Tibial nerve (tissue), 3 donors: Measurements from ENCODE around the gene PHF19.

Source experiments
- POLR2A ChIP-seq, 2 donors: fragments of 450-650 bp; IDR thresholded peaks; one replicate each; pipeline ENCODE4 v1.6.1; 2017; ENCODE audit warnings: antibody characterized with exemption in 2 of 2, mild to moderate bottlenecking in 2 of 2, moderate library complexity in 2 of 2
- TF ChIP-seq, protein P1 (sequence below), 5 experiments: fragments of 200-600 bp in 3 of 5; fragments of 450-650 bp in 2 of 5; sonication (generic) in 3 of 5; IDR thresholded peaks; one replicate each; pipeline ENCODE4 v1.5.1; 2016 to 2019; ENCODE audit warnings: antibody characterized with exemption in 5 of 5, mild to moderate bottlenecking in 3 of 5, moderate library complexity in 2 of 5

DNA sequence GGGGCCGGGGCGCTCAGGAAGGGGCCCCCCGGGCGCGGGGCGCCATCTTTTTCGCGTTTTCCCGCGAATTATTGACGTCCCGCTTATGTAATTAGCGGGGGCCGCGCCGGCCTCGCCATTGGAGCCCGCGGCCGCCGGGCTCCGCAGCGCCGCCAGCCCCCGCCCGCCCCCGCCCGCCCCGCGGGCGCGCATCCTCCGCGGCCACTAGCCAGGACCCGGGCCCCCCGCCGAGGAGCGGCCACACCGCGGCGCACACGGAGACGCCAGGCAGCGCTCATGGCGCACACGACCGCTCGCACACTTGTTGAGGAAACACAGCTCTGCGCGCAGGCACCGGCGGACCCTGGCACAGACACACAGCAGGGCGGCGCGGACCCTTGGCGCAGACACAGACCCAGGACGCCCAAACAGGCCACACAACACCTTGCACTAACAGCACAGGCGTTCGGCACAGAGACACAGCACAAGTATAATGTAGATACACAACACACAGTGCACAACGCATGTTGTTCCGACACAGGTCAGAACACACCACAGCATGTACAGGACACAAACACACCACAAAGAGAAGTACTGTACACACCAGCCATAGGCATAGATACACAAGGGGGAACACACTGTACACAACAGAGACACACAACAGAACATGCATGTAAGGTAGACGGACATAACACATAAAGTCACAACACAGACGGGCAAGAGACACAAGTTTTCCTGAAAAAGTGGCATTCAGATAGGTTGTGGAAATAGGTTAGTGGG is 467 bp upstream of the PHF19 start:
- TF ChIP-seq, protein P1, sequence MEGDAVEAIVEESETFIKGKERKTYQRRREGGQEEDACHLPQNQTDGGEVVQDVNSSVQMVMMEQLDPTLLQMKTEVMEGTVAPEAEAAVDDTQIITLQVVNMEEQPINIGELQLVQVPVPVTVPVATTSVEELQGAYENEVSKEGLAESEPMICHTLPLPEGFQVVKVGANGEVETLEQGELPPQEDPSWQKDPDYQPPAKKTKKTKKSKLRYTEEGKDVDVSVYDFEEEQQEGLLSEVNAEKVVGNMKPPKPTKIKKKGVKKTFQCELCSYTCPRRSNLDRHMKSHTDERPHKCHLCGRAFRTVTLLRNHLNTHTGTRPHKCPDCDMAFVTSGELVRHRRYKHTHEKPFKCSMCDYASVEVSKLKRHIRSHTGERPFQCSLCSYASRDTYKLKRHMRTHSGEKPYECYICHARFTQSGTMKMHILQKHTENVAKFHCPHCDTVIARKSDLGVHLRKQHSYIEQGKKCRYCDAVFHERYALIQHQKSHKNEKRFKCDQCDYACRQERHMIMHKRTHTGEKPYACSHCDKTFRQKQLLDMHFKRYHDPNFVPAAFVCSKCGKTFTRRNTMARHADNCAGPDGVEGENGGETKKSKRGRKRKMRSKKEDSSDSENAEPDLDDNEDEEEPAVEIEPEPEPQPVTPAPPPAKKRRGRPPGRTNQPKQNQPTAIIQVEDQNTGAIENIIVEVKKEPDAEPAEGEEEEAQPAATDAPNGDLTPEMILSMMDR (IDR thresholded peaks at IDR 0.05), result peak in 1 of 5 experiments; percentile 14
- TF ChIP-seq POLR2A (IDR thresholded peaks at IDR 0.05), result no peak
